ENCODE results near the gene CDH8.

The CDH8 gene

DNA sequence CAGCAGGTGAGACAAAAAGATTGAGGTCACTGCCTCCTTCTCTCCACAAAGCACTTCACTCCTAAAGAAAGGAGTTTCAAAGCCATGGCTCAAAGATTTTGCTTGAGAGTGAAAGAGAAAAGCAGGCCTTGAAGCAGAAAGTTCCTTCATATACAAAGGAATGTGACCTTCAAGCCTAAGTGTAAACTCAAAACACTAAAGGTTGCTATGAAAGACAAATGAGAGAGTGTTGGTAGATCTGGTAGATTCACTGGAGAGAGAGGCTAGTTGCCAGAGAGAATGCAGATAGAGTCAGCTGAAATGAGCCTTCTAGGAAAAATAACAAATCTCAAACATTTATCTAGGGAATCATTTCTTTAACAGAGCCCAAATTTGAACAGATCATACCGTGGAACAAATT is 305.2 kb downstream of the CDH8 start:
- Histone ChIP-seq H3K9ac (ENCODE audit: low read length) (no peak overlapping the region), H2BK120ac (ENCODE audit: low read depth, low read length) (no peak overlapping the region), H4K91ac (ENCODE audit: low read length) (no peak overlapping the region), H3K36me3 (ENCODE audit: control insufficient read depth in 1 of 2, insufficient read depth in 2 of 2, low read depth in 1 of 2, low read length in 2 of 2) (no peaks in the 10 kb centered on the region), H3K4me2 (ENCODE audit: low read length, poor library complexity, severe bottlenecking) (no peak overlapping the region), H3K18ac (ENCODE audit: low read depth in 1 of 2, low read length in 2 of 2) (no peak overlapping the region), H3K4me1 (ENCODE audit: control insufficient read depth, insufficient read depth, low read depth, low read length) (no peaks in the 10 kb centered on the region), H3K14ac (ENCODE audit: low read length in 2 of 2) (no peak overlapping the region), H2BK12ac (ENCODE audit: low read length in 2 of 2) (no peak overlapping the region), H3K4ac (ENCODE audit: low read depth in 1 of 2, low read length in 2 of 2) (no peak overlapping the region), H3K23ac (ENCODE audit: low read length in 2 of 2) (no peak overlapping the region), H2AFZ (ENCODE audit: low read depth, low read length) (no peak overlapping the region), H3K27ac (ENCODE audit: low read length, poor library complexity, severe bottlenecking) (no peak overlapping the region), H2AK5ac (ENCODE audit: low read length, severe bottlenecking) (no peak overlapping the region), H3K4me3 (ENCODE audit: insufficient read depth in 1 of 2, low read depth in 1 of 2, low read length in 2 of 2) (no peak overlapping the region), H4K8ac (ENCODE audit: low read length) (no peak overlapping the region), H2BK15ac (ENCODE audit: low read depth, poor library complexity, severe bottlenecking) (no peak overlapping the region), H3K27me3 (ENCODE audit: control insufficient read depth in 1 of 2, insufficient read depth in 1 of 2, low read length in 2 of 2) (no peaks in the 10 kb centered on the region), H3K9me3 (ENCODE audit: control insufficient read depth, low read length) (peaks cover 3% of the 10 kb centered on the region), H3K79me1 (replicated peaks; ENCODE audit: low read length, poor library complexity, severe bottlenecking) (no peaks in the 10 kb centered on the region), H2BK5ac (ENCODE audit: low read depth, low read length, poor library complexity, severe bottlenecking) (no peak overlapping the region)
- no peak for DNase-seq
- 100% methylated on average over 1 of the region's 1 CpG for WGBS

DNA sequence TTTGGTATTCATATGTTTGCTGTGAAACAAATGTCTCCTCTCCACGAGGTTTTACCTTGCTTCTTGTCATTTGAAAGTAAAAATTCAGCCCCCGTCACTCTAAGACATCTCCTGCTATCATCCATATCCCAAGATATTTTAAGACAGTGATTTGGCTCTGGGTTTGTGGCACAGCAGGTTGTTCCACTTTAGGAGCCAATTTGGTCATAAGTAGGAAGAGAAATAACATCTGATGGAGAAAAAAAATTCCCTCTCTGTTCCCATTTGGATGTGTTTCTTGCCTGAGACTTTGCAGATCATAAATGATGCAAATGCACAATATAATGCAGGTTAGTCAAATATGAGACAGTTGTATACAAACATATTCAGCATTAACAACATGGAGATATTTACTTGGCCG is 309.5 kb downstream of the CDH8 start:
- Histone ChIP-seq H2BK15ac (ENCODE audit: low read depth, poor library complexity, severe bottlenecking) (no peak overlapping the region), H4K91ac (ENCODE audit: low read length) (no peak overlapping the region), H3K4me2 (ENCODE audit: low read length, poor library complexity, severe bottlenecking) (no peak overlapping the region), H3K4ac (ENCODE audit: low read depth in 1 of 2, low read length in 2 of 2) (no peak overlapping the region), H3K9me3 (ENCODE audit: control insufficient read depth, low read length) (peaks cover 3% of the 10 kb centered on the region), H3K27ac (ENCODE audit: low read length, poor library complexity, severe bottlenecking) (no peak overlapping the region), H3K14ac (ENCODE audit: low read length in 2 of 2) (no peak overlapping the region), H2BK12ac (ENCODE audit: low read length in 2 of 2) (no peak overlapping the region), H2BK120ac (ENCODE audit: low read depth, low read length) (no peak overlapping the region), H2BK5ac (ENCODE audit: low read depth, low read length, poor library complexity, severe bottlenecking) (no peak overlapping the region), H3K36me3 (ENCODE audit: control insufficient read depth in 1 of 2, insufficient read depth in 2 of 2, low read depth in 1 of 2, low read length in 2 of 2) (no peaks in the 10 kb centered on the region), H2AFZ (ENCODE audit: low read depth, low read length) (no peak overlapping the region), H3K79me1 (replicated peaks; ENCODE audit: low read length, poor library complexity, severe bottlenecking) (no peaks in the 10 kb centered on the region), H3K23ac (ENCODE audit: low read length in 2 of 2) (no peak overlapping the region), H3K9ac (ENCODE audit: low read length) (no peak overlapping the region), H3K18ac (ENCODE audit: low read depth in 1 of 2, low read length in 2 of 2) (no peak overlapping the region), H3K4me1 (ENCODE audit: control insufficient read depth, insufficient read depth, low read depth, low read length) (no peaks in the 10 kb centered on the region), H3K4me3 (ENCODE audit: insufficient read depth in 1 of 2, low read depth in 1 of 2, low read length in 2 of 2) (no peak overlapping the region), H3K27me3 (ENCODE audit: control insufficient read depth in 1 of 2, insufficient read depth in 1 of 2, low read length in 2 of 2) (no peaks in the 10 kb centered on the region), H4K8ac (ENCODE audit: low read length) (no peak overlapping the region), H2AK5ac (ENCODE audit: low read length, severe bottlenecking) (no peak overlapping the region)
- 100% methylated on average over 1 of the region's 3 CpGs for WGBS
- DNase-seq: no peak

DNA sequence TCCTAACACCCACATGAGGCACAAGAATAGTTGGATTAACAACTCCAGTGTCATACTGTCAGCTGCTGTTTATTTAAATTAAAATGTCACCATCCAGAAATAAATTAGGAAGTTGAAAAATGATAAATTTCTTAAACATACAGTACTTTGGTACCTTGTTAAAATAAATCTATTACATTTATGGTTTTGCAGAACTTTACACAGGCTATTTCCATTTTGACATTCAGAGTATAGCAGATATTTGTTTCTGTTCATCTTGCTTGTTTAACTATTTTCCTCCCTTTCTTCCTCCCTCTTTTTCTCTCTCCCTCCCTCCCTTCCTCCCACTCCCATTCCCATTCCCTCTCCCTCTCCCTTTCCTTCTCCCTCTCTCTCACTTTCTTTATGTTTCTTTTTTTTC is 310.1 kb downstream of the CDH8 start:
- no peak overlapping the region for H4K91ac ChIP-seq (ENCODE audit: low read length)
- H2BK15ac ChIP-seq (ENCODE audit: low read depth, poor library complexity, severe bottlenecking): no peak overlapping the region
- H3K4me2 ChIP-seq (ENCODE audit: low read length, poor library complexity, severe bottlenecking): no peak overlapping the region
- H3K27me3 ChIP-seq (ENCODE audit: control insufficient read depth in 1 of 2, insufficient read depth in 1 of 2, low read length in 2 of 2): no peaks in the 10 kb centered on the region
- no peaks in the 10 kb centered on the region for H3K79me1 ChIP-seq (replicated peaks; ENCODE audit: low read length, poor library complexity, severe bottlenecking)
- no peak overlapping the region for H3K4ac ChIP-seq (ENCODE audit: low read depth in 1 of 2, low read length in 2 of 2)
- no peak overlapping the region for H2BK5ac ChIP-seq (ENCODE audit: low read depth, low read length, poor library complexity, severe bottlenecking)
- no peak overlapping the region for H2BK120ac ChIP-seq (ENCODE audit: low read depth, low read length)
- no peak overlapping the region for H2AFZ ChIP-seq (ENCODE audit: low read depth, low read length)
- H3K36me3 ChIP-seq (ENCODE audit: control insufficient read depth in 1 of 2, insufficient read depth in 2 of 2, low read depth in 1 of 2, low read length in 2 of 2): no peaks in the 10 kb centered on the region
- H2AK5ac ChIP-seq (ENCODE audit: low read length, severe bottlenecking): no peak overlapping the region
- H3K4me1 ChIP-seq (ENCODE audit: control insufficient read depth, insufficient read depth, low read depth, low read length): no peaks in the 10 kb centered on the region
- DNase-seq: no peak
- H3K27ac ChIP-seq (ENCODE audit: low read length, poor library complexity, severe bottlenecking): no peak overlapping the region
- H3K18ac ChIP-seq (ENCODE audit: low read depth in 1 of 2, low read length in 2 of 2): no peak overlapping the region
- peaks cover 2% of the 10 kb centered on the region for H3K9me3 ChIP-seq (ENCODE audit: control insufficient read depth, low read length)
- H3K9ac ChIP-seq (ENCODE audit: low read length): no peak overlapping the region
- no peak overlapping the region for H3K4me3 ChIP-seq (ENCODE audit: insufficient read depth in 1 of 2, low read depth in 1 of 2, low read length in 2 of 2)
- H2BK12ac ChIP-seq (ENCODE audit: low read length in 2 of 2): no peak overlapping the region
- no peak overlapping the region for H4K8ac ChIP-seq (ENCODE audit: low read length)
- H3K23ac ChIP-seq (ENCODE audit: low read length in 2 of 2): no peak overlapping the region
- no peak overlapping the region for H3K14ac ChIP-seq (ENCODE audit: low read length in 2 of 2)

DNA sequence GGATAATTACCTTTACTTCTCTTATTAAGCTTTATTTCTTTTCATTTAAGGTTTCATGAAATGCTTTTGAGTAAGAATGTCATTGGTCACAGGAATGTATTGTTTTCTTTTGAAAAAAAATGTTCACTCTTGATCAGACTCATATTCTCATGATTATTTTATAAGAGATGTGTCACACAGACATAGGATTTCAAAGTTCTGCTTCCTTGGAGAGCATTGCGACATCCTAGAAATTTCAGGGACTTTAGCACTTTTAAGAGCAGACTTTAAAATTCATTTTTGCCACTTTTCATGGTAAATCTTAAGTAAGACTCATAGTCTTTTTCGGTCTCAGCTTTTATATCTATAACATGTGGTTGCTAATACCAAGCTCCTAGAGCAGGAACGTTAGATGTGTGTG is 314.7 kb downstream of the CDH8 start:
- Histone ChIP-seq H2BK120ac (ENCODE audit: low read depth, low read length) (no peak overlapping the region), H3K9ac (ENCODE audit: low read length) (no peak overlapping the region), H3K27me3 (ENCODE audit: control insufficient read depth in 1 of 2, insufficient read depth in 1 of 2, low read length in 2 of 2) (no peaks in the 10 kb centered on the region), H3K4ac (ENCODE audit: low read depth in 1 of 2, low read length in 2 of 2) (no peak overlapping the region), H3K4me1 (ENCODE audit: control insufficient read depth, insufficient read depth, low read depth, low read length) (no peaks in the 10 kb centered on the region), H3K18ac (ENCODE audit: low read depth in 1 of 2, low read length in 2 of 2) (no peak overlapping the region), H2BK5ac (ENCODE audit: low read depth, low read length, poor library complexity, severe bottlenecking) (no peak overlapping the region), H3K14ac (ENCODE audit: low read length in 2 of 2) (no peak overlapping the region), H3K36me3 (ENCODE audit: control insufficient read depth in 1 of 2, insufficient read depth in 2 of 2, low read depth in 1 of 2, low read length in 2 of 2) (no peaks in the 10 kb centered on the region), H2BK15ac (ENCODE audit: low read depth, poor library complexity, severe bottlenecking) (no peak overlapping the region), H4K91ac (ENCODE audit: low read length) (no peak overlapping the region), H3K79me1 (replicated peaks; ENCODE audit: low read length, poor library complexity, severe bottlenecking) (no peaks in the 10 kb centered on the region), H3K27ac (ENCODE audit: low read length, poor library complexity, severe bottlenecking) (no peak overlapping the region), H3K9me3 (ENCODE audit: control insufficient read depth, low read length) (no peaks in the 10 kb centered on the region), H2AFZ (ENCODE audit: low read depth, low read length) (no peak overlapping the region), H3K4me3 (ENCODE audit: insufficient read depth in 1 of 2, low read depth in 1 of 2, low read length in 2 of 2) (no peak overlapping the region), H4K8ac (ENCODE audit: low read length) (no peak overlapping the region), H2BK12ac (ENCODE audit: low read length in 2 of 2) (no peak overlapping the region), H3K23ac (ENCODE audit: low read length in 2 of 2) (no peak overlapping the region), H3K4me2 (ENCODE audit: low read length, poor library complexity, severe bottlenecking) (no peak overlapping the region), H2AK5ac (ENCODE audit: low read length, severe bottlenecking) (no peak overlapping the region)
- 100% methylated on average over 1 of the region's 3 CpGs for WGBS
- no peak for DNase-seq

Data from mesenchymal stem cell (in vitro differentiated cells and primary cell).